Measurements from ENCODE around the gene CCDC77.

The CCDC77 gene

DNA sequence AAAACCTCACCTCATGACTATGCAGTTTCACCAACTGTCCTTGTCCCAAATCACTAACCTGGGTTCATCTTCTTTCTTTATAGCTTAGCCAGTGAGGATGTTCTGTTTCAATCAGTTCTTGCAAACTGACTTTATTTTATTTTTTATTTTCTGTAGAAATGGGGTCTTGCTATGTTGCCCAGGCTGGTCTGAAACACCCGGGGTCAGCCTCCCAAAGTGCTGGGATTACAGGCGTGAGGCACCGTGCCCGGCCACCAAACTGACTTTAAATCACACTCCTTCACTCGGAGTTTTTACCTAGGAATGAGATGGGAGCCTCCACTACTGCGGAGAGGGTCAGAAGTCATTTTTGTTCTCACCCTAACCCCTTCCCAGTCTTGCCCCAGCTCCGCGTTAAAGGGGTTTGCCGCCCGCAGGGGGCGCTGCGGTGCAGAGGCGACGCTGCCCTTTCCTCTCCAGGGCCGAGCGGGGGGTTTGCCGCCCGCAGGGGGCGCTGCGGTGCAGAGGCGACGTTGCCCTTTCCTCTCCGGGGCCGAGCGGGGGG, 51.3 kb downstream of the CCDC77 start:
- TF ChIP-seq CTCF (IDR thresholded peaks at IDR 0.05; ENCODE audit: control insufficient read depth, extremely low read depth, insufficient read depth) = peak; percentile 48
- H3K4me3 ChIP-seq (ENCODE audit: low read depth, low read length) = no peak overlapping the region
- DNase-seq (ENCODE audit: low read depth) = no peak

DNA sequence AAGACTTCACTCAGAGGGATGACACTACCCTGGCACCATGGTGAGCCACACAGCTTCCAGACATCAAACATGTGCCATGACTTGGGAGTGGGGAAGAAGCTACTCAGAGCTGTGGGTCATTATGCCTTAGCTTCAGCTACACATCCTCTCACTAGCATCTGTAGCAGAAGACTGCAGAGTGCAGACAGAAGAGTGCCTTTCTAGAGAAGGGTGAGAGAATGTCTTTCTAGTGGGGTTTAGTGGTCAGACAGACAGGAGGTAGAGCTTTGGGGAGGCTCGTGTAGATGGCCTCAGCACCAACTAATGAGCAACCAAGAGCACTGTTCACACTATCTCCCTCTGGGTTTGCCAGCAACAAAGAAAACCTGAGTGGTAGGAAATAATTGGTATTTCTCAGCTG, 53.4 kb downstream of the CCDC77 start:
- DNase-seq (ENCODE audit: low read depth) = no peak
- TF ChIP-seq CTCF (IDR thresholded peaks at IDR 0.05; ENCODE audit: control insufficient read depth, extremely low read depth, insufficient read depth) = no peak
- H3K4me3 ChIP-seq (ENCODE audit: low read depth, low read length) = no peak overlapping the region

- H3K4me3 ChIP-seq (ENCODE audit: low read depth, low read length) = no peak overlapping the region
- TF ChIP-seq CTCF (IDR thresholded peaks at IDR 0.05; ENCODE audit: control insufficient read depth, extremely low read depth, insufficient read depth) = no peak
Observed at GRCh38 chr12:455821-456220, 54.4 kb downstream of the CCDC77 start.

GRCh38 chr12:457676-458075, 56.2 kb downstream of the CCDC77 start:
- no peak for TF ChIP-seq CTCF (IDR thresholded peaks at IDR 0.05; ENCODE audit: control insufficient read depth, extremely low read depth, insufficient read depth)
- H3K4me3 ChIP-seq (ENCODE audit: low read depth, low read length) = no peak overlapping the region
- DNase-seq (ENCODE audit: low read depth) = no peak

More at GRCh38 chr12:455821-456220, 54.4 kb downstream of the CCDC77 start:
- no peak for DNase-seq (ENCODE audit: low read depth)

GRCh38 chr12:459050-459429, 57.6 kb downstream of the CCDC77 start:
- DNase-seq (ENCODE audit: low read depth) = no peak
- peak overlapping the region; percentile 55 for H3K4me3 ChIP-seq (ENCODE audit: low read depth, low read length)
- TF ChIP-seq CTCF (IDR thresholded peaks at IDR 0.05; ENCODE audit: control insufficient read depth, extremely low read depth, insufficient read depth) = no peak

DNA sequence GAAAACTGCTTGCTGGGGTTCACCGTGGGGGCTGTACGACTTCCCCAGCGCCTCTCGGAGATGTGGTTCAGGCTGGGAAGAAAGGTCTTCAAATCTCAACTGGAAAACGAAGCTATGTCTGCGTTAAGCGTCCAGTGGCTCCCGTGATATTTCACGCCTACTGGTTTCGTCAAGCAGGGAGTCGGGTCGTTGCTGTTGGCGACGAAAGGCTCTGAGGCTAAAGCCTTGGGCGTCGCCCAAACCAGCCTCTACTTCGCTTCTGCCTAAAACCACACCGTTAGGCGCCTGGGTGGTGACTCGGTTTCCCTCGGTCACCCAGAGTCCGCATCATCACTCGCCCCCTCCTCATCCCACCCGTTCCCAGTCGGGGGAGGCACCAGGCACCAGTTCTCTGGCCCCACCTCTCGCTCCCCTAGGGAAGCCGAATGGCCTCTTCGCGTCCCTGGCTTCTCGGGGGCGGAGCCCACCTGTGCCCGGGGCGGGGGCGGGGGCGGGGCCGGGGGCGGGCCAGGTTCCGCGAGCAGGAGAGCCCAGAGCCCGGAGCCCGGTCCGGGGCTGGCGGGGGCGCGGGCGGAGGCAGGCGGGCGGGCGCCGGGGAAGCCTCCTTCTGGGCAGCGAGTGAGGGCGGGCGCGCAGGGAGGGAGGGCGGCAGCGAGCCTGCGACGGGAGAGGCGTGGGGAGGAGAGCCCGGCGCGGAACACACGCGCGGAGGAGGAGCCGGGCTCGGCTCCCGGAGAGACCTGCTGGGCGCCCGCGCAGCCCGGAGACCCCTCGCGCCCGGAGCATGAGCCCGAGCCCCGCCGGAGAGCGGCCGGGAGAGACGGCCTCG, 58.2 kb downstream of the CCDC77 start, which contains the start of gene B4GALNT3:
Gene B4GALNT3, plus strand, starts transcription at position 510 of the 829 bp plus-strand sequence. CDS start 438 bp downstream, outside the sequence.
- H3K4me3 ChIP-seq (ENCODE audit: low read depth, low read length) = peak within 1 kb of the TSS; percentile 55
- no peak for TF ChIP-seq CTCF (IDR thresholded peaks at IDR 0.05; ENCODE audit: control insufficient read depth, extremely low read depth, insufficient read depth)
- DNase-seq (ENCODE audit: low read depth) = no peak

Data from LNCaP clone FGC (cell line).